Inflammatory macrophage (primary cell): ENCODE results near the gene SLC13A3.

Experiments used
- DNase-seq, 2 donors: peaks; one replicate each; pipeline ENCODE4 v3.0.0-alpha.2; 2020 to 2022

The SLC13A3 gene

DNA sequence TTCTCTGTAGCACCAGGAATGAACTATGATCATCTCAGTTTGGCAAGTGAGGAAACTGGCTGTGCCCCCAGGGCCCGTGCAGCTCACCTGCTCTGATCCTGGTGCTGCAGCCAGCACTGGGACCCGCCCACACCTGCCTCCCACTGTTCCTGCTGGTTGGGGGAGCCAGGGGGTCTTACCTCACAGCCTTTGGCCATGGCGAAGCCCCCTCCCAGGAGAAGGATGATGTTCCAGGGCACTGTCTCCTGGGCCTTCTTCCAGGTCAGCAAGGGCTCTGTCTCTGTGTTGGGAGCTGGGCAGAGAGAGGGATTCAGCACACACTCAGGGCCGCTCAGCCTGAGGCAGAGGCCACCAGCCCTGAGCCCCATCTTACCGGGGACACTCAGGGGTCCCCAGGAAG, 75.9 kb downstream of the SLC13A3 start:
- DNase-seq: no peak

- no peak for DNase-seq
Observed at GRCh38 chr20:46573788-46574584, 77.3 kb downstream of the SLC13A3 start.

GRCh38 chr20:46573234-46573633, 78.0 kb downstream of the SLC13A3 start:
- DNase-seq: no peak

DNA sequence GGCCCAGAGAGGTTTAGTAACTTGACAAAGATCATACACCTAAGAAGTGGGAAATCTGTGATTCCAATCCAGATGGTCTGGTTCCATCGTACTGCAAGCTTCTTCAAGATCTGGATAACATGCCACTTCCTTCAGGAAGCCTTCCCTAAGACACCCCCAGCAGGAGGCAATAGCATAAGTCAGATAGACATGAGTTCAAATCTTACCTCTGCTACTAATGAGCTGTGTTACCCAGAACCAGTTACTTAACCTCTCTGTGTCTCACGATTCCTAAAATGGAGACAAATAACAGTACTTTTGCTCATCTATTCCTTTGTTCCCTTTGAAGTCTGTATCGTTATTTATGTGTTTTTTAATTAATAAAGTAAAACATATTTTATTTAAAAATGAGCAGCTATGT, 78.5 kb downstream of the SLC13A3 start:
- DNase-seq: no peak

GRCh38 chr20:46572153-46572552, 79.1 kb downstream of the SLC13A3 start:
- no peak for DNase-seq

- DNase-seq: no peak
Observed at GRCh38 chr20:46571418-46571817, 79.8 kb downstream of the SLC13A3 start.

DNA sequence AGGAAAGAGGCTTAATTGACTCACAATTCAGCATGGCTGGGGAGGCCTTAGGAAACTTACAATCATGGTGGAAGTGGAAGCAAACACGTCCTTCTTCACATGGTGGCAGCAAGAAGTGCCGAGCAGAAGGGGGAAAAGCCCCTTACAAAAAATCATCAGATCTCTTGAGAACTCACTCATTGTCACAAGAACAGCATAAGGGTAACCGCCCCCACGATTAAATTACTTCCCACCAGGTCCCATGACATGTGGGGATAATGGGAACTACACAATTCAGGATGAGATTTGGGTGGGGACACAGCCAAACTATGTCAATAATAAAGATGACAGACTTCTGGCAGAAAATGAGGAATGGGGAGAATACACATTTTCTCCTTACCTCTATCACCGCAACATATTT, 80.3 kb downstream of the SLC13A3 start:
- peak; percentile 13 to 48 for DNase-seq

DNA sequence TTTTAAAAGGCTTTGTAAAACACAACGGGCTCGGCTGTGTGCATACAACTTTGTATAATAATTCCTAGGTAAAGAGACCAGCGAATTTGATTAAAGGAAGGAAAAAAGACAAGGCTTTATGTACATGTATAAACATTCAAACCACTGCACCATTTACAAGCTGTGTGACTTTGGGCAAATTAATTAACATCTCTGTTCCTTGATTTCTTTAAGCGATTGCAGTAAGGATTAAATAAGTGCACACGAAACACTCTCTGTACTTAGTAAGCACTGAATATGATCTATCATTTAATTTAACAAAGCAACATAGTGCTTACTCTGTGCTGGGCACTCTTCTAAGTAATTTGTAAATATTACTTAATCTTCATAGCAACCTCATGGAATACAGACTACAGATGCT, 81.3 kb downstream of the SLC13A3 start:
- DNase-seq: no peak

DNA sequence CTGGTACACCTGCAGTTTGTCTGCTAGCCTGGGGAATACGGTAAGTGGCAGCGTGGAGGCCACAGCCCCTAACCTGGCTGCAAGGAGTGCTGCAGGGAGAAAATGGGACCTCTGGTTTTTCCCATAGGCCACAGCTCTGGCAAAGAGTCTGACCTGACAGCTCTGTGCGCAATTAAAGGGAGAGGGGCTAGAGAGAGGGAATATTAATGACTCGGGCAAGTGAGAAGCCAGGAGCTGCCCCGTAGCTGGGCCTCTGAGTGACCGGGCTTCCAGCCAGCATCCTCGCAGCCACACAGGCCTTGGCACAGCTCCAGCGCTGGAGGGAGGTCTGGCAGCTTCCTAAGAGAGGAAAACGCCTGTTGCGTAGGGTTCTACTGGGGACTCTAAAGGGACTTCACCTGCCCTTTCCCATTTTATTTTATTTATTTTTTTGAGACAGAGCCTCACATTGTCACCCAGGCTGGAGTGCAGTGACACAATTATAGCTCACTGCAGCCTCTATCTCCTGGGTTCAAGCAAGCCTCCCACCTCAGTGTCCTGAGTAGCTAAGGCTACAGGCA, 82.6 kb downstream of the SLC13A3 start:
- DNase-seq: no peak

DNA sequence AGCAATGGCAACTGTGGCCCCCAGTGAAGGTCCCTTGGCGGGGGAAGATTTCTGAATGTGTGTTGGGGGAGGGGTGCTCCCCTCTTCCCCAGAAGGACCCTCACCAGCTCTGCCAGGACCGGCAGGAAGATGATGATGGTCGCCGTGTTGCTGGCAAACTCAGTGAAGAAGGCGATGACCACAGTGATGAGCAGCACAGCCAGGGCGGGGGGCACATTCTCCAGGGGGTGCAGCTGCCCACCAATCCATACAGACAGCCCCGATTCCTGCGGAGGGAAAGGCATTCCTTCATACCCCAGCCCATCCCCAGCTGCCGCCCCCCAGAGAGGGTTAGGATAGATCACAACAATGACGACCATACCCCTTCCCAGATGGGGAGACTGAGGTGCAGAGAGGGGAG, 85.1 kb downstream of the SLC13A3 start:
- DNase-seq: no peak

GRCh38 chr20:46564241-46564957, 86.9 kb downstream of the SLC13A3 start:
- DNase-seq: no peak

GRCh38 chr20:46563860-46564221, 87.4 kb downstream of the SLC13A3 start:
- DNase-seq: no peak

DNA sequence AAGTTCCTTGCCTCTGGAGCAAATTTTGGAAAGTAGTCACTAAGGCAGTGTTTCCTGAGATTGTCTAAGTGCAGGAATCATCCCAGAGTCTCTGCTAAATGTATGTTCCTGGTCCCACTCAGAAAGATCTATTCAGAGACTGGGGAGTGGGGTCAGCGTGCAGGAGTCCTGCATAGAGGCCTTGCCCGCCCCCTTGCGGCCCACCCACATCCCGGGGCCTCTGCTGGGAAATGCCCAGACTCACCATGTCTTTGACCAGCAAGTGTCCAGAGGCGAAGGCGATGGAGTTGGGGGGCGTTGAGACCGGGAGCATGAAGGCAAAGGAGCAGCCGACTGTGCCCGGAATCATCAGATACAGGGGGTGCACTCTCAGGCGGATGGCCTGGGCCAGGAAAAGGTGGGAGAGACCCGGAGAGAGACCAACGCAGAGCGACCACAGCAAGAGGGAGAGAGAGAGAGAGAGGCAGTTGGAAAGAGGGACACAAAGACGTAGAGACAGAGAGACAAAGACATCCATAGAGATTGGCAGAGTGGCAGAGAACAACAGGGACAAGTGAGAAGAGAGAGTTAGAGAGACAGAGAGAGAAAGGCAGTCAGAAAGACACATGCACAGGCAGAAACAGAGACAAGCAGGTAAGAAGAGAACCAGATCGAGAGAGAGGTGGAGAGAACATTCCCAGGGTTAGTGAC, 87.9 kb downstream of the SLC13A3 start:
- no peak for DNase-seq

- peak; percentile 79 to 81 for DNase-seq
Observed at GRCh38 chr20:46562373-46563169, 88.7 kb downstream of the SLC13A3 start.

DNA sequence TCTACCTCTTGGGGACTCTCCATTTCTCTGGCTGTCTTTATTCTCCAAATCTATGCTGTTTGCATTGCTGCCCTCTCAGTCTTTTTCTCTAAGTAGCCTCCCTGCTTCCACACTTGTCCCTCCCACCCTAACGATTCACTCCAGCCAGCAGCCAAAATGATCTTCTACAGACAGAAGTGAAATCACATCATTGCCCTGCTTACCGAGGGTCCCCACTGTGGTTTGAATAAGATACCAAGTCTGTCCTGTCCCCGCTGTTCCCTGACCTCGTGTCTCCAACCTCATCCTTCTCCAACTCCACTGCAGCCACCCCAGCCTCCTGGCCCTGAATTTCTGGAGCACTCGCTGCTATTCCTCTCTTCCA, 89.3 kb downstream of the SLC13A3 start:
- no peak for DNase-seq

- DNase-seq: no peak
Observed at GRCh38 chr20:46559685-46560440, 91.4 kb downstream of the SLC13A3 start.

GRCh38 chr20:46559001-46559400, 92.3 kb downstream of the SLC13A3 start:
- DNase-seq: no peak

- peak; percentile 74 to 92 for DNase-seq
Observed at GRCh38 chr20:46558511-46558959, 92.7 kb downstream of the SLC13A3 start.

- peak; percentile 44 to 70 for DNase-seq
Observed at GRCh38 chr20:46557231-46557956, 93.9 kb downstream of the SLC13A3 start.

GRCh38 chr20:46555370-46555956, 95.8 kb downstream of the SLC13A3 start:
- no peak for DNase-seq

DNA sequence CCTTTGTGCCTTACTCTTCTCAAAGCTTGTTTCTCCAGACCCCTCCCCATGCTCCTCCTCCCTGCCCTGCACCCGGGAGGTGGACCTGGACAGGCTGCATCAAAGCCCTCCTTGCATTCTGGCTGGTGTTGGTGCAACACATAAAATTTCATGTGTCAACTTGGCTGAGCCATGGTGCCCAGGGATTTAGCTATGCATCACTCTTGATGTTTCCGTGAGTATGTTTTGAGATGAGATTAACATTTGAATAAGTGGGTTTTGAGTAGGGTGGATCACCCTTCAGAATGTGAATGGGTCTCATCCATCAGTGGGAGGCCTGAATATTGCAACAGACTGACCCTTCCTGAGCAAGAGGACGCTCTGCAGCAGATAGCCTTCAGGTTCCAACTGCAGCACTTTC, 96.4 kb downstream of the SLC13A3 start:
- peak in 1 of 2 donors; percentile 50 for DNase-seq
